Stimulated activated CD8-positive, alpha-beta memory T cell treated with anti-CD3 and anti-CD28 coated beads, Interleukin-2, amount 100 ng/mL, for 1 hour (primary cell): Measurements from ENCODE around the gene NFE2L1.
A peak's percentile ranks its signal among the peaks of the same experiment; 100 is the strongest.
"Not testable (repeated sequence)": the region's sequence is repeated elsewhere in the genome, so short reads cannot be mapped to it uniquely, and the experiment has no call there.

ENCODE experiments used
- DNase-seq, 2 donors: peaks; one replicate each; pipeline ENCODE4 v3.0.0-alpha.2; 2020; ENCODE audit warnings: low read depth in 2 of 2

NFE2L1 gene

GRCh38 chr17:48048384-48049126, 396 bp downstream of the NFE2L1 start:
- DNase-seq, result peak in 1 of 2 donors; percentile 21

GRCh38 chr17:48051283-48051682, 3.1 kb downstream of the NFE2L1 start:
- DNase-seq, result no peak

DNA sequence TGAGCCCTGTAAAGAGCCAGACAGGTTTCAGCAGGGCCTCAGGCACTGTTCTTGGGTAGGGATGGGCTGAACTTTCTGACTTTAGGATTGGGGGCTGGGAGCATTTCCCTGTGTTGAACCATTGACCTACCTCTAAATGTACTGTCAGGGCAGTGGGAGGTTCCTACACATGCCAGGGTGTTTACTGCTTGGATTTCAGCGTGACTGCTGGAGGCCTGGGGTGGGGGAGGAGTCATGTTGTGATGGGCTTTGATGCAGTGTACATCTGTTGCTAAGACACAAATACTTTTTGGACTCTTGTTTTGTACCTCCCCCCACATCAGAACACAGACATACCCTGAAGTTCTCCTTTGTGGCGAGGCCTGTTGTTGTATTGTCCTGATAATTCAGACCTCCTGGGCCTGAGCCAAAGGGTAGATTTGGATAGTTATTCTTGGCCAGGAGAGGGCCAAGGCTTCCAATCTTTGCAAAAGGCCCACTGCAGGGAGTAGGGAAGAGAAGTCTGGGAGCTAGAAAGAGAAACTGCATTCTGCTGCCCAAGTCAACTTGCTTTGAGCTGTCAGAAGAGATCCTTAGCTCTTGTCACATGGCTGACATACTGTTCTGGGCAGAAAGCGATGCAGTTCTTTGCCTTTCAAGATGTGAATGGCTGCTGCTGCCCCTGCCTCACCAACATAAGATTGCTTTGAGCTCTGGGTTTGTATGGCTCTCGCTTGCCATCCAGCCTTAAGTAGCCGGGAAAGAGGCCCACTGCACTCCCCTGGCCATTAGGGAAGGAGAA, 3.7 kb downstream of the NFE2L1 start:
- DNase-seq, result no peak

DNA sequence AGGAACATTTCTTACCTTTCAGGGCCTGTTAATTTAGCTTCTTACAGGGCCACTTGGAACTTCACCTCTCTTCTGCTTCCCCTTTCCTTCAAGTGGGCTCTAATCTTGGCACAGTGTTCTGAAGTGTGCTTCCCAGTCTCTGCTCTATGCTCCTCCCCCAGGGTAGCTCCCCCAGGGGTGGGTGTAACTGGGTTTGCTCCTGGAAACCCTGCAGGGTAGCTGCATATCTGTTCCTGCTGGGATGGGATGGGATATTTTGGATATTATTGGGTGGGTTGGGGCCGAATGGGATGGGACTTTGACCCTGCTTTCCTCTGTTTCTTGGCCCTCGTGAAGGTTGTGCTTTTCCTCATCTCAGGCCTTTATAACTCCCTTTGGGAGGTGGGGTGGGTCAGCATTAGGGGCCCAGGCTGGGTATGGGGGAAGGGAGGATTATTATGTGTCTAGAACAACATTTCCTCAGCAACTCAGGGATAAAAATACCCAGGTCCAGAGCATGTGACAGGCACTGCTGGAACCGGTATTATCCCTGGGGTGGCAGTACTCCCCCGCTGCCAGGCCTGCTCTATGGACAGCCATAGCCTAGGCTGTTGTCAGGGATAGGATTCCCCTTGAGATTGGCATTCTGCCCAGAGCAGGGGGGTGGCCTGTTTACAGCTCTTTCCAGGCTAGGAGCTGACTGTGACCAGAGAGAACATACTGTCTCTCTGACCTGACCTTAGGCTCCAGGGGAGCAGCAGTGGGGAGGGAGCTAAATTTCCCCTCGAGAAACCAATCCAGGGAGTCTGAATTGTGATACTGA, 5.0 kb downstream of the NFE2L1 start:
- no peak for DNase-seq

DNA sequence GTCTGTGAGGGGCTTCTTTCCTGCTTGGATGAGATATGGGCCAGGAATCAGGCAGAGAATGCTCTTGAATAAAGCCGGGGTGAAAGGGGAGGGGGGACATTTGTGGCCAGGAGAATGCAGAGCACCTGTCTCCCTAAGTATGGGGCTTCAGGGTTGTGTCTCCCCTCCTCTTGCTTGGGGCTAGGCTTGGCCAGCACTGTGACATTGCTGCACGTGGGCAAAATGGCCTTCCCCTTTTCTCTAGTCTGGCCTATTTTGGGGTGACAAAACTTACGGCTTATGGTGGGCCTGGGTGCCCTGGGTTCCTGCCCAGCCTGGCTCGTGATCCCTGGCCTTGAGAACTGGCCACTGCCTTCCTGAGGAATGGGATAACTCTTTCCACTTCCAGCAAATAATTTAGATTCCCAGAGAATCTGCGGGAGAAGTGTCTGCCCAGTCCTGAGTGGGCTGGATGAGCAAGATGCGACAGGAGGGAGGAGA, 5.6 kb downstream of the NFE2L1 start:
- DNase-seq, result no peak

GRCh38 chr17:48054238-48055185, 6.4 kb downstream of the NFE2L1 start:
- no peak for DNase-seq

GRCh38 chr17:48055531-48056245, 7.5 kb downstream of the NFE2L1 start:
- DNase-seq, result no peak

GRCh38 chr17:48056246-48056745, 8.1 kb downstream of the NFE2L1 start:
- no peak for DNase-seq

DNA sequence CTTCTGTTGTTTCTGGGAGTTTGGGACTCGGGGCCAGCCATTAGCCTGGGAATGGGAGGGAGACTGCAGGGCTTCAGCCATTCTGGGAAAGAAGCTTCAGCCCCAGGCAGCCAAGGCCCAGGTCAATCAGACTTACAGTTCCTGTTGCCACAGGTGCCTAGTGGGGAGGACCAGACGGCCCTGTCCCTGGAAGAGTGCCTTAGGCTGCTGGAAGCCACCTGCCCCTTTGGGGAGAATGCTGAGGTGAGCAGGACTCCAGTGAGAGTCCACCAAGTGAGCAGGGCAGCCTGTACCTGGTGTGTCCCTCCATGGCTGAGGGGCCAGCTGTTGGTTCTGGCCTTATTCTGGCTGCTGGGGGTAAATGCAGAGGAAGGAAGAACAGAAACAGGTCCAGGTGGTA, 8.7 kb downstream of the NFE2L1 start:
- no peak for DNase-seq

GRCh38 chr17:48057626-48058025, 9.5 kb downstream of the NFE2L1 start:
- DNase-seq, result no peak

- no peak for DNase-seq
Observed at GRCh38 chr17:48058393-48059124, 10.4 kb downstream of the NFE2L1 start.

- DNase-seq, result no peak
Observed at GRCh38 chr17:48059125-48059668, 11.0 kb downstream of the NFE2L1 start.

GRCh38 chr17:48060249-48060648, 12.1 kb downstream of the NFE2L1 start:
- DNase-seq, result no peak

DNA sequence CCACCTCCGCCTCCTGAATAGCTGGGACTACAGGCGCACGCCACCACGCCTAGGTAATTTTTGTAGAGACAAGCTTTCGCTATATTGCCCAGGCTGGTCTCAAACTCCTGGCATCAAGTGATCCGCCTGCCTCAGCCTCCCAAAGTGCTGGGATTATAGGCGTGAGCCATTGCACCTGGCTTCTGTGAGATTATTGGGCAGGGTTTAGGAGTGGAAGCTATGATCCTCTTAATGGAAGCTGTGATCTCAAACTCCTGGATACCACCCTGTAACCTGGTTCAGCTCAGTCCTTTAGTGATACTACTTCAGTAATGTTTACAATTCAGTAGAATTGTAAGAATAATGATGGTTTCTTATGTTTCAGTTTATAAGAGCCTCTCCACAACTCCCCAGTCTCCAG, 14.1 kb downstream of the NFE2L1 start:
- DNase-seq, result no peak

- DNase-seq, result no peak
Observed at GRCh38 chr17:48064638-48065037, 16.5 kb downstream of the NFE2L1 start.

- no peak for DNase-seq
Observed at GRCh38 chr17:48066192-48066591, 18.0 kb downstream of the NFE2L1 start.

DNA sequence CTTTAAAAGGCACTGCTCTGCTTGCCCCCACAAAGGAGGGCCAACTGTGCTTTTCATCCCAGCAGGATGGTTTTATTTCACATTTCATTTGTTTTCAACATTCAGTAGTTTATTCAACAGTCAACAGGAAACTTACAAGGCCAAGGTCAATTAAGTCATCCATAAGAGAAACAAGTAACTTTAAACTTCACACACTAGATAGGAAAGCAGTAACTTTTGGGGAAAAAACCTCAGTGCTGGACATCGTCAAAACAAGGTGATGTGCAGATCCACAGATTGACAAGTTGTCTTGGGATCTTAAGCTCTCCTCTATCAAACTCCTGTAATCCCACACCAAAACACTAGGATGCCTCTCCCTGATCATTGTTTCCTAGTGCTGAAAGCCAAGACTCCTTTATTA, 18.5 kb downstream of the NFE2L1 start:
- no peak for DNase-seq

DNA sequence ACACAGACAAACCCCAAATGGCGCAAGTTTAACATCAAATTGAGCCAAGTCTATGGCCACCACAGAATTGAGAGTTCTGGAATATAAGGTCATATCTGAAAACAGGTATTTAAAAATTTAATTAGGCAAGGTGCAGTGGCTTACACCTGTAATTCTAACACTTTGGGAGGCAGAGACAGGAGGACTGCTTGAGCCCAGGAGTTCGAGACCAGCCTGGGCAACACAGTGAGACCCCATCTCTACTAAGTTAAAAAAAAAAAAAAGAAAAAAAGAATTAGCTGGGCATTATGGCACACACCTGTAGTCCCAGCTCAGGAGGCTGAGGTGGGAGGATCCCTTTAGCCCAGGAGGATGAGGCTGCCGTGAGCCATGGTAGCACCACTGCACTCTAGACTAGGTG, 19.1 kb downstream of the NFE2L1 start:
- DNase-seq, result no peak

- DNase-seq, result not testable (repeated sequence)
Observed at GRCh38 chr17:48067808-48068207, 19.6 kb downstream of the NFE2L1 start.
